Fibroblast of lung (primary cell): ENCODE data around the gene FUT1. TPM values are rescaled to one million over a fixed set of nuclear protein-coding genes. Genes with fewer than 3 reads are reported as not detected.
A peak's percentile ranks its signal among the peaks of the same experiment; 100 is the strongest.

Experiments
- DNase-seq, 2 donors: peaks; one replicate each; pipeline versions ENCODE4 v3.0.0 to v3.0.0-alpha.2; 2010; ENCODE audit warnings: low read depth in 2 of 2
- H2AFZ ChIP-seq: 2 replicates; pipeline ENCODE4 v1.5.1; 2012; ENCODE audit warnings: low read length, control low read depth, inconsistent platforms
- H3K27ac ChIP-seq: 2 replicates; pipeline ENCODE4 v1.5.1; 2011; ENCODE audit warnings: low read length, control low read depth; ENCODE audit not compliant: insufficient read depth
- H3K27me3 ChIP-seq: 2 replicates; pipeline ENCODE4 v1.5.1; 2011; ENCODE audit warnings: mild to moderate bottlenecking, low read length; ENCODE audit not compliant: control insufficient read depth, insufficient read depth
- H3K36me3 ChIP-seq: 2 replicates; pipeline ENCODE4 v1.5.1; 2011; ENCODE audit warnings: low read length; ENCODE audit not compliant: control insufficient read depth, insufficient read depth
- H3K4me1 ChIP-seq: 2 replicates; pipeline ENCODE4 v1.5.1; 2011; ENCODE audit warnings: low read length; ENCODE audit not compliant: control insufficient read depth, insufficient read depth; ENCODE audit errors: extremely low read depth
- H3K4me2 ChIP-seq: 2 replicates; pipeline ENCODE4 v1.5.1; 2011; ENCODE audit warnings: low read length, control low read depth; ENCODE audit not compliant: insufficient read depth; ENCODE audit errors: extremely low read depth
- H3K4me3 ChIP-seq, 4 experiments: fragments of 200-600 bp in 1 of 4; sonication (generic) in 1 of 4; replicated peaks in 1 of 4; 2 replicates each; pipeline ENCODE4 v1.5.1; 2011 to 2016; ENCODE audit warnings: low read length in 4 of 4, low read depth in 3 of 4, mild to moderate bottlenecking in 3 of 4, control low read depth in 2 of 4, inconsistent platforms in 1 of 4, mixed read lengths in 1 of 4; ENCODE audit not compliant: insufficient read depth in 1 of 4; ENCODE audit errors: control extremely low read depth in 1 of 4
- H3K79me2 ChIP-seq: 2 replicates; pipeline ENCODE4 v1.5.1; 2012; ENCODE audit warnings: mild to moderate bottlenecking, low read length, inconsistent platforms; ENCODE audit not compliant: control insufficient read depth, insufficient read depth
- H3K9ac ChIP-seq: 2 replicates; pipeline ENCODE4 v1.5.1; 2011; ENCODE audit warnings: mild to moderate bottlenecking, low read length, control low read depth; ENCODE audit not compliant: insufficient read depth
- H3K9me3 ChIP-seq: 2 replicates; pipeline ENCODE4 v1.5.1; 2012; ENCODE audit warnings: low read depth, low read length; ENCODE audit not compliant: control insufficient read depth, insufficient read depth
- H4K20me1 ChIP-seq: 2 replicates; pipeline ENCODE4 v1.5.1; 2011; ENCODE audit warnings: low read length; ENCODE audit not compliant: control insufficient read depth, insufficient read depth; ENCODE audit errors: extremely low read depth
- EZH2 ChIP-seq: IDR thresholded peaks from 2 replicates; pipeline ENCODE4 v1.5.1; 2012; ENCODE audit warnings: low read length, control low read depth, mild to moderate bottlenecking; ENCODE audit errors: missing control alignments
- polyA plus RNA-seq, 2 donors: library from polyadenylated mRNA; depleted of rRNA in 1 of 2; stranded (reverse) in 1 of 2; unstranded in 1 of 2; fragments of >200 nt; gene quantifications; 2 replicates each; pipeline ENCODE4 v1.2.1, GENCODE V29; 2011 to 2012; ENCODE audit warnings: missing spikeins in 1 of 2
- total RNA-seq: library from RNA; depleted of rRNA; stranded (reverse); fragments of >200 nt; gene quantifications from 2 replicates; pipeline ENCODE4 v1.2.1, GENCODE V29; 2014
- TF ChIP-seq, protein P1 (sequence below), 2 donors: IDR thresholded peaks in 1 of 2; conservative IDR thresholded peaks in 1 of 2; 1 replicate in 1 of 2; 2 replicates in 1 of 2; pipeline ENCODE4 v1.5.1; 2011 to 2012; ENCODE audit warnings: low read length in 2 of 2, control low read depth in 1 of 2, inconsistent platforms in 1 of 2, low read depth in 1 of 2, mild to moderate bottlenecking in 1 of 2

Gene FUT1
- total and polyA plus RNA-seq, 2 donors (not counting 1 experiment from before 2014, with no cell fraction given): 0.02 to 0.17 TPM

DNA sequence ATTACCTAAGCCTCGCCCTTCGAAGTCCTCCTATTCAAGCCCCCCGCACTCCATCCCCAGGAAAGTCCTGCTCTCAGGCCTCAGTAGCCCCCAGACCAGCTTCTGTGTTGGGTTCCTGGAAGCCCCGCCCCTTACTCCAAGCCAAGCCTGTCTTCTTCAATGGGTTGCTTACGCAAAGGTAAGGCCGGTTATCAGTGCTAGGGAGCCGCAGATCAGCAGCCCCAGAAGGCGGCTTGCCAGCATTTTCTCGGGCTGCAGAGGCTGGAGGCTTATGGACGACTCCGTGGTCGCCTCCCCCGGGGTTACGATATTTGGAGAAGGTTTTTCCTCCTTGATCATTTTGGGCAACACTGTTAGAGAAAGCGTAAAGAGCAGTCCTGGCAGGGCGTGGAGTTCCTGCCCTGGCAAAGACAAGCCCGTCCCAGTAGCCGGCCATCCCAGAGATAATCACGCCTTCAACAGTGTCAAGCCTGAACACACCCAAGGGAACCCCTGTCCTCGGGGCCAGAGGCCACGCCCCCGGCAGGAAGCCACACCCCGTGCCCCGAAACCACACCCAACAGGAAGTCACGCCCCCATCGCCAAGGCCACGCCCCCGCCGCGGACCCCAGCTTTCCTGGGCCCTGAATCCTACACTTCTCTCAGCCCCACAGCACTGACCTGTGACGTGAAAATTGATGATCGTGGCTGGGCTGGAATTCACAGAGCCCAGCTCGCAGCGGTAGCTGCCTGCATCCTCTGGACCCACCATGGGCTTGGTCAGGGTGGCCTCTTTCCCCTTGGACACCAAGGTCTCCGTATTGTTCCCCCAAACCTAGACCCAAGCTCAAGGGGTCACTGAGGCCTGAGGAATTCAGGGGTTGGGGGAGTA lies 11.1 kb downstream of the FUT1 start:
- no peaks in the 10 kb centered on the region for H3K4me1 ChIP-seq
- no peak for TF ChIP-seq EZH2
- TF ChIP-seq, protein P1, sequence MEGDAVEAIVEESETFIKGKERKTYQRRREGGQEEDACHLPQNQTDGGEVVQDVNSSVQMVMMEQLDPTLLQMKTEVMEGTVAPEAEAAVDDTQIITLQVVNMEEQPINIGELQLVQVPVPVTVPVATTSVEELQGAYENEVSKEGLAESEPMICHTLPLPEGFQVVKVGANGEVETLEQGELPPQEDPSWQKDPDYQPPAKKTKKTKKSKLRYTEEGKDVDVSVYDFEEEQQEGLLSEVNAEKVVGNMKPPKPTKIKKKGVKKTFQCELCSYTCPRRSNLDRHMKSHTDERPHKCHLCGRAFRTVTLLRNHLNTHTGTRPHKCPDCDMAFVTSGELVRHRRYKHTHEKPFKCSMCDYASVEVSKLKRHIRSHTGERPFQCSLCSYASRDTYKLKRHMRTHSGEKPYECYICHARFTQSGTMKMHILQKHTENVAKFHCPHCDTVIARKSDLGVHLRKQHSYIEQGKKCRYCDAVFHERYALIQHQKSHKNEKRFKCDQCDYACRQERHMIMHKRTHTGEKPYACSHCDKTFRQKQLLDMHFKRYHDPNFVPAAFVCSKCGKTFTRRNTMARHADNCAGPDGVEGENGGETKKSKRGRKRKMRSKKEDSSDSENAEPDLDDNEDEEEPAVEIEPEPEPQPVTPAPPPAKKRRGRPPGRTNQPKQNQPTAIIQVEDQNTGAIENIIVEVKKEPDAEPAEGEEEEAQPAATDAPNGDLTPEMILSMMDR (conservative IDR thresholded peaks at IDR 0.05 in 1 of 2, IDR thresholded peaks at IDR 0.05 in 1 of 2; ENCODE audit: low read depth in 1 of 2, low read length in 2 of 2): no peak
- peaks cover 5% of the 10 kb centered on the region for H3K27me3 ChIP-seq
- no peaks in the 10 kb centered on the region for H3K79me2 ChIP-seq
- no peaks in the 10 kb centered on the region for H4K20me1 ChIP-seq
- H2AFZ ChIP-seq: no peak overlapping the region
- no peaks in the 10 kb centered on the region for H3K36me3 ChIP-seq
- no peak overlapping the region for H3K4me3 ChIP-seq
- no peak for DNase-seq
- no peak overlapping the region for H3K4me2 ChIP-seq
- H3K27ac ChIP-seq: no peak overlapping the region
- no peaks in the 10 kb centered on the region for H3K9me3 ChIP-seq
- no peak overlapping the region for H3K9ac ChIP-seq

DNA sequence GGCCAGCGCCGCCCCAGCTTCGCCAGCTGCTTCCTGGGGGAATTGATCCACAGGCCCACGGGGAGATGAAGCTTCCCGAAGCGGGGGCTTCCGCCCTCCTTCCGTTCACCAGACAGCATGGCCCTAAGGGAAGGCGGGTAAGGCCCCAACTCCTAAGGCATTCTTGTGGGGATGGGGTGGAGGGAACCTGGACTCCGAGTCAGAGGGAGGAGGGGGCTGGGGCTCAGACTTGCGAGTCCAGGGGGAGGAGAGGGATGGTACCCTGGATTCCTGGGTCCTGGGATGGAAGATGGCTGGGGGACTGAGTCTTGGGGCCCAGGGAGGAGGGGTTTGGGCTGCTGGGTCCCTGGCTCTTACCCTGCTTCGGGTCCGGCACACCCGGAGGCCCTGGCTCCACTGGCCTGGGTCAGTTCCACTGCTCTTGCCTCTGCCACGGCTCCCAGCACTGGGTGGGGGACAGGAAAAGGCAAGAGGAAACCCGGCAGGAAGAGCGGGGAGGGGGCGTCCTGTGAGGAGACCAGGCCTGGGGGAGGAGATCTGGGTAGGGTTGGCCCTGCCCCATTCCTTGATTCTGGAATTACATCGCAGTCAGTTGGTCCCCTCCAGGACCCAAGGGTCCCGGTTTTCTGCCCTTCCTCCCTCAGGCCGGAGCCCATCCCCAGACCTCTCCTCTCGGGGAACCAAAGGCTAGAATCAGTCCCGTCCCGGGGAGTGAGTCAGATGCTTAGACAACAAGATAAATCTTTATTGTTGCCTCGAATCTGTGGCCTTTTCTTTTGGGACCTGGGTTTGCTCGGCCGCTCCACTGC lies 12.1 kb downstream of the FUT1 start, which contains the start of gene RASIP1:
RASIP1 (minus strand) TSS at position 447 of the 809 bp plus-strand sequence; CDS start at position 119, 328 bp downstream.
- Histone ChIP-seq H2AFZ (no peak within 1 kb of the TSS), H3K27ac (no peak within 1 kb of the TSS)

More for the DNA sequence above, 12.1 kb downstream of the FUT1 start, which contains the start of gene RASIP1:
- no peak for TF ChIP-seq EZH2
- TF ChIP-seq, protein P1 (conservative IDR thresholded peaks at IDR 0.05 in 1 of 2, IDR thresholded peaks at IDR 0.05 in 1 of 2; ENCODE audit: low read depth in 1 of 2, low read length in 2 of 2): no peak
- Histone ChIP-seq H3K4me1 (no peaks in the 10 kb centered on the region), H3K79me2 (no peaks in the 10 kb centered on the region), H3K9me3 (no peaks in the 10 kb centered on the region), H4K20me1 (no peaks in the 10 kb centered on the region), H3K36me3 (no peaks in the 10 kb centered on the region), H3K4me2 (peak within 1 kb of the TSS; percentile 54), H3K4me3 (no peak within 1 kb of the TSS), H3K9ac (no peak within 1 kb of the TSS), H3K27me3 (peaks cover 5% of the 10 kb centered on the region)
- DNase-seq: no peak
